GM19193 (cell line): ENCODE measurements around the gene PLEKHA7.

Experiments
- POLR2A ChIP-seq: IDR thresholded peaks from 4 replicates; pipeline ENCODE4 v1.6.1; 2011; ENCODE audit not compliant: insufficient read depth, insufficient read length; ENCODE audit errors: extremely low read depth

Gene PLEKHA7

GRCh38 chr11:16859651-16860050 lies 154.6 kb downstream of the PLEKHA7 start:
- TF ChIP-seq POLR2A: no peak

- no peak for TF ChIP-seq POLR2A
Observed at GRCh38 chr11:16857186-16857585, 157.0 kb downstream of the PLEKHA7 start.

DNA sequence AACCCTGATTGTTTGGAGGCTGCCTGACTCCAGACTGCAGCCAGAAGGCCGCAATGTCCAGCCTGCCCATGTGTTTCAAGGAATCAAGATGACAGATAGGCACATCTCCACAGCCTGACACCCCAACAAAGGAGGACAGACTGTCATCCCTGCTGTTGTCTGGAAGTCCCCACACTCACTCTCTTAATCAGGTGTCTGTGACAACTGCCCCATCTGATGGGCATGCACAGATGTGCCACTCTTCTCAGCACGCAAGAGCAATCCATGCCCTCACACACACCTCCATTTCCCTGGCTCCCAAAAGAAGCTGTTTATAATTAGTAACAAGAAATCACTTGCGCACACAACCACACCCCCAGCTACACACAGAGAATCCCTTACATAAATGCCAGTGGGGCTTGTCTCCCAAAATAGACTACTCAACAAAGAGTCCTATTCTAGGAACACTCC lies 158.2 kb downstream of the PLEKHA7 start:
- TF ChIP-seq POLR2A: no peak

GRCh38 chr11:16854979-16855378 lies 159.2 kb downstream of the PLEKHA7 start:
- TF ChIP-seq POLR2A: no peak

DNA sequence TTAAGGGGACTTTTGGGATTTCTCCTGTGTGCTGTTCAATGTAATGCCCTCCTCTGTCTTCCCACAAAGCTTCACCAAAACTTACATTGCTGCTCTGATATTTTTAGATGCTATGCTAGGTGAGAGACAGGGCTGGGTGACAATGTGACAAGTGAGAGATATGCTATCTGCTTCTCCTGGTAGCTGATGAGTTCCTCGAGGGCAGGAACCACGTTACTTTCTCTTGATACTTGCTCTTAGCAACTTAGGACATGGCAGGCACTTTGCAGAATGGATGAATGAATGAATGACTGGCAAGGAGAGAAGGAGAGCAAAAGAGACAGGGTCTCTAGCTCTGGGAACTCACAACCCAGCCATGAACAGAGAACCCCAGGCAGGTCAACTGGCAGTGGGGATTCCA lies 160.4 kb downstream of the PLEKHA7 start:
- no peak for TF ChIP-seq POLR2A

GRCh38 chr11:16853266-16853665 lies 160.9 kb downstream of the PLEKHA7 start:
- TF ChIP-seq POLR2A: no peak

DNA sequence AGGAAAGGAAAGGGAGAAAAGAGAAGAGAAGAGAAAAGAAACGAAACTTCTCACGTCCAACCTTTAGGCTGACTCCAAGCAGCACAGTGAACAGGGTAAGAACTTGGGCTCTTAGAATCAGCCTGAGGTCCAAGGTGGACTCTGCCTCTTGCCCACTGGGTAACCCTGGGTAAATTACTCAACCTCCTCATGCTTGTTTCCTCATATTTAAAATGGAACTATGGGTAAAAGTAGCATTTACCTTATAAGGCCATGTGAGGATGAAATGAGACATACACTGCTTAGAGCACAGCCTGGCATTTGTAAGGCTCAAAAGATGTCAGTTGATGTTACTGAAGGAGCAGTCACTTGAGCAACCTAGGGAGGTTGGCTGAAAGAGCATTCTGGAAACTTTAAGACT lies 167.9 kb downstream of the PLEKHA7 start:
- TF ChIP-seq POLR2A: no peak

DNA sequence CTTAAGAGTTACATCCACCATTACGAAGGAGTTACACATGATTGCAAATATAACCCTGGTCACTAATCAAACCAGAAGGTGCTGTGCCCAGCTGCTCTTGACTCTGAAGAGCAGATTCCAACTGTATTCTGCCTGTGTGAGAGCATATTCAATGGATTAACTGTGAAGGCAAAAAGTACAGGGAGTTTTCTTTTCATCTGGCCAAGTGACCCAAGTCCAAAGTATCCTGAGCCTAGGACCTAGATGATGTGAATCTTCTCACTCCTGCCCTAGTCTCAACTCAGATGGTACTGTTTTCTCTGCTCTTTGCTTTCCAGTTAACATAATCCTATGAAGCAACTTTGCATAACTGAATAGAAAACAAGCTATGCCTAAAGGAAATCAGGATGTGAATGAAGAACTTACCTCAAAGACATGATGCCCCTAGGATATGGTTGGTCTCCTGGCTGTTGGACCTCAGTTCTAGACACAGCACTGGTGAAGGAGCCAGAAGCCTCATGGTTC lies 169.9 kb downstream of the PLEKHA7 start:
- TF ChIP-seq POLR2A: no peak

DNA sequence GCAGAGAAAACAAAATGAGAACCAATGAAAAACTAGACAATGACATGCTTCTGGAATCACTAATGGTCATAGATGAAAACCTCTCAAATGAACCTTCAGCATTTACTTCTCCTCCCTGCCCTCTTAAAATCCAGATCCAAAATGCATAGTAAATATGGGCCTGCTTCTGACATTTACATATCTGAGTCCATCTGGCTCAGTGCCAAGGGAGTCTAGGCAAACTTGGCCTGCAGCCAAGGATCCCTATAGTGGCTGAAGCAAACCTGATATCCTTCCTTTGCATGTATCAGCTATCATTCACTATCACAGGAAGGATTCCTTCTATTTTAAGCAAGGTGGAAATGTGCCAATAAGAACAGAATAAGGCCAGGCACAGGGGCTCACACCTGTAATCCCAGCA lies 170.9 kb downstream of the PLEKHA7 start:
- TF ChIP-seq POLR2A: no peak

DNA sequence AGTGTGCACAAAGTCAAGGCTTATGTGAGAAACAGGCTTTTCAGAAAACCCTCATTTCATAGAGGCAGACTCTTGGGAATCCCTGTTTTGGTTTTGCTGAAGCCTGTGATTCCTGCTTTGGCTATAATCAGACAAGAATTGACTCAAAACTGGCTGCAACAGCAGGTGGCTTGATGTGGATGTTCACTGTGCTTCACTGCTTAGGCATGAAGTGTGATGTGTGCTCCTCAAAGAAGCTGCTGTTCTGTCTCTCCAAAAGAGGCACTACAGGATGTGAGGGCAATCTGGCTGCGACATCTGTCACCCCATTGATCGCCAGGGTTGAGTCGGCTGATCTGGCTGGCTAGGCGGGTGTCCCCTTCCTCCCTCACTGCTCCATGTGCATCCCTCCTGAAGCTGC lies 172.2 kb downstream of the PLEKHA7 start:
- no peak for TF ChIP-seq POLR2A

GRCh38 chr11:16841481-16841880 lies 172.7 kb downstream of the PLEKHA7 start:
- TF ChIP-seq POLR2A: no peak

DNA sequence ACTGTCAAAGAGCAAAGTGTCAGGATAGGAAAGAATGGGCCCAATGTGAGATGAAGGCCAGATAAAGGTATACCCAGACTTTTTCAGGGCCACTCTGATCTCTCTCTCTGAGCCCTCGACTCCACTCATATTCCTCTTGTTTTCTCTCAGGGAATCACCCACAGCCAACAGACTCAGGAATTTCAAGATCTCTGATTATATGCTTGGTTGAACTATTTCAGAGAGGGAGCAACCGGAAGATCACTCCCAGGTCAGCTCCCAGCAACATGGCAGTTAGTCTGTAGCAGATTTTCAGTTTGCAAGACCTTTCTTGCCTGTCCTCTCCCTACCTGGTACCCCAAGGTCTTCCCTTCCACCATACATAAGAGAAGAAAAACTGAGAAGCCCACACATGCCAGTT lies 173.3 kb downstream of the PLEKHA7 start:
- TF ChIP-seq POLR2A: no peak

DNA sequence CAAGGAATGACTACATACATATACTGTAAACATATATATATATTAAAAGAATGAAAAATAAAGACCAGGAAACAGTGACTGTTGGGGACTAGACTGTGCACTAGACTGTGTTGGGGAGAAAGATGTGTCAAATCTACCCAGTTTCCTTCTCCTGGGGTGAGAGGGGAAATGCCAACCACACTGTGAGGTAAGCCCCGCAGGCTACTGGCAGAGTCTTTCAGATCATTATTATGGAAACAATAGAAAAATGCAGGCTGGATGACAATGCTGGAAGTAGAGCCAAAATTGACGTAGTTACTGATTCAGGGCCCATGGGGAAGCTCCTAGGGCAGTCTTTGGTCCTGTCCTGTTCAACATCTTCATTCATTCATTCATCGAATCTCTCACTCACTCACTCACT lies 174.4 kb downstream of the PLEKHA7 start:
- no peak for TF ChIP-seq POLR2A

DNA sequence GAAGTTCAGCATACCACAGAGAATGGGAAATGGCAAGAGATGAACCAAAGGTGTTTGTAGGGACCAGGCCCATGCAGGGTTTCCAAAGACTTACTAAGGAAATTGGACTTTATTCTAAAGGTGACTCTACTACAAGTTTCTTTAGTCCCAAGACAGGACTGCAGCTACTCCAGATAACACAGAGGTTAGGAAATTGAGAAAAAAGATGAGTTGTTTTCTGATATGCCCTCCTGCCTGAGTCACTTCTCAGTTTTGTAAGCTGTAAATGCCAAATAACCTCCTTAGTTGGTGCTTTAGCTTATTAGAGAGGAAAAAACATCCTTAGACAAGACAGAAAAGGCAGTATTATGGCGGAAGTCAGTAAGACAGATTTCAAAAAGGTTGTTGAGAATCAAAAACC lies 179.8 kb downstream of the PLEKHA7 start:
- TF ChIP-seq POLR2A: no peak

- TF ChIP-seq POLR2A: no peak
Observed at GRCh38 chr11:16833026-16833425, 181.2 kb downstream of the PLEKHA7 start.

DNA sequence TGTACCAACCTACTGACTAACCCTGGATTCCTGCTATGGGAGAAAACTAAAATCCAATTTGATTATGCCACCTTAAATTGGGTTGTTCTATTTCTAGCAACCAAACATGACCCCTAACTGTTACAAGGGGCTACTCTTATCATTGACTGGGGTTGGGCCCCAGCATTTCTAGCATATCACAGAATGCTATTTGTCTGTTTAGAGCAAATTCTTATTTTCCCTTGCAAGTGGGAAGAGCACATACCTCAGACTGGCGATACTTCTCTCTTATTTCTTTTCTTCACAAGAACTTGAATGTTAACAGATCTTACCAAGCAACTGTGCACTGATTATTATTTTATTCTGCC lies 182.0 kb downstream of the PLEKHA7 start:
- no peak for TF ChIP-seq POLR2A
